KOPT-K1 (cell line): ENCODE measurements around the gene CCAR1.
"Not testable (repeated sequence)": the region's sequence is repeated elsewhere in the genome, so short reads cannot be mapped to it uniquely, and the experiment has no call there.

Source experiments
- H3K27ac ChIP-seq: fragments of 200-600 bp; sonication (generic); 2 replicates; pipeline ENCODE4 v1.5.1; 2016; ENCODE audit warnings: antibody characterized with exemption, mild to moderate bottlenecking, low read depth, low read length; ENCODE audit not compliant: poor library complexity, severe bottlenecking
- H3K36me3 ChIP-seq: fragments of 200-600 bp; sonication (generic); 2 replicates; pipeline ENCODE4 v1.5.1; 2017; ENCODE audit warnings: antibody characterized with exemption, mild to moderate bottlenecking, low read length, moderate library complexity; ENCODE audit not compliant: insufficient read depth
- H3K9me3 ChIP-seq: fragments of 200-600 bp; sonication (generic); 2 replicates; pipeline ENCODE4 v1.5.1; 2017; ENCODE audit warnings: antibody characterized with exemption, low read length, mild to moderate bottlenecking; ENCODE audit not compliant: insufficient read depth, poor library complexity, severe bottlenecking

The CCAR1 gene

DNA sequence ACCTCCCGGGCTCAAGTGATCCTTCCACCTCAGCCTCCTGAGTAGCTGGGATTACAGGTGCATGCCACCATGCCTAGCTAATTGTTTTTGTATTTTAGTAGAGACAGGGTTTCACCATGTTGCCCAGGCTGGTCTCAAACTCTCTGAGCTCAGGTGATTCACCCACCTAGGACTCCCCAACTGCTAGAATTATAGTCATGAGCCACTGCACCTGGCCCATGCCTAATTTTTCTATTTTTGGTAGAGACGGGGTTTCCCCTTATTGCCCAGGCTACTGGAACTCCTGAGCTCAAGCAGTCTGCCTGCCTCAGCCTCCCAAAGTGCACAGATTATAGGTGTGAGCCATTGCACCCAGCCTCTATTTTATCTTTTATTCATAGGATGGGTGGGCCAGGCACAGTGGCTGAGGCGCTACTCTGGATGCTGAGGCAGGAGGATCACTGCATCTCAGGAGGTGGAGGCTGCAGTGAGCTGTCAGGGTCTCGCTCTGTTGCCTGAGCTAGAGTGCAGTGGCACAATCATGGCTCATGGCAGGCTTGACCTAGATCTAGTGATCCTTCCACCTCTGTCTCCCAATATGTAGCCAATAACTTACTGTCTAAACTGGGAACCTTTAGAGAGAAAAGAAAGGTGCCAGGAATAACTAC, 75.0 kb downstream of the CCAR1 start:
- Histone ChIP-seq H3K36me3 (peaks cover 75% of the 10 kb centered on the region), H3K27ac (no peak overlapping the region), H3K9me3 (no peaks in the 10 kb centered on the region)

DNA sequence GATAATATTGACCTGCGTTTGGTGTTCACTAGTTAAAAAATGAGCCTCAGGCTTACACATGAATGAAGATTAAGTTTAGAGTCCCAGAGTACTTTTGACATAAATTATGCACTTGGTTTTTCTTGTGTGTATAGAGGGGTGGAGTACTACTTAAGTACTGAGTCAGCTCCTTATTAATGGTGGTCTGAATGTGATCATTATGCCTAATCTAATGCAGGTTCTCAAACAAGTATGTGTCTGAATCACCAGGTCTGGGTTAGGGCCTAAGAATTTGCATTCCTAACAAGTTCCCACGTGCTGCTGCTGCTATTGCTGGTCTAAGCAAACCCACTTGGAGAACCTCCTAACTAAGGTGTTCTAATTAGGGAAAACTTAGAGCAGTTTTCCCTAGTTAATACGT, 75.6 kb downstream of the CCAR1 start:
- no peaks in the 10 kb centered on the region for H3K9me3 ChIP-seq
- peaks cover 70% of the 10 kb centered on the region for H3K36me3 ChIP-seq
- no peak overlapping the region for H3K27ac ChIP-seq

DNA sequence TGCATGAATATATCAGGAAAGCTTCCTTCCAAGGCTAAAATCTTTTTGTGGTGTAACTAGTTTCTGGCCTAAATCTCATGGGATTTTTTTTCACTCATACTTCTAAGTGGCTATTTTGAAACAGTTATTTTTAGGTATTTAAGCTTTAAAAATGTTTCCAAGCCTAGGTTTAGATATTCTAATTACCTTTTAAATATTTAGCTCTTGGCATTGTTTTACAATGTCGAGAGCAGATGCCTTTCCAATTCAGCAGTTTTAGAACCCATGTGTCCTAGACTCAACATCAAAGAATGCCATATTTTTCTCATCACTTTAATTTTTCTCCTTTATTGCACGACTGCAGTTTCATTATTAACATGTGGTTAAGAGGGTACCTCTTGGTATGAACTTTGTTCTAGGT, 79.2 kb downstream of the CCAR1 start:
- Histone ChIP-seq H3K9me3 (no peaks in the 10 kb centered on the region), H3K27ac (no peak overlapping the region), H3K36me3 (peaks cover 34% of the 10 kb centered on the region)

DNA sequence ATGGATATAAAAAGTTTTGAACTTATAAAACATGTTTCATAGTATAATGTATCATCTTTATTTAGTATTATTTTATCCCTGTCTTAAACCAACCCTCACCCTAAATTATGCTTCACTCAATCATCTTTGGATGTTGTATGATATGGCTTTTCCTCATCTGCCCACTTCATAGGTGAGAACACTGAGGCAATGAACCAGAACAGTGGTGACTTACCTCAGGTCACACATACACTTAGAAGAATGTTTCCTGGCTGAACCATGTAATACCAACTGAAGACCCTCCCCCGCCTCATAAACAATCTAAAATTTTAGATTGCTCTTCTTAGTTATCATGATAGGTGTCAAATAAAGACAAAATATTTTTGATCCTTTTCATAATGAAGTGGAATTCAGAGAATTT, 83.7 kb downstream of the CCAR1 start:
- H3K9me3 ChIP-seq: no peaks in the 10 kb centered on the region
- no peaks in the 10 kb centered on the region for H3K36me3 ChIP-seq
- H3K27ac ChIP-seq: no peak overlapping the region

DNA sequence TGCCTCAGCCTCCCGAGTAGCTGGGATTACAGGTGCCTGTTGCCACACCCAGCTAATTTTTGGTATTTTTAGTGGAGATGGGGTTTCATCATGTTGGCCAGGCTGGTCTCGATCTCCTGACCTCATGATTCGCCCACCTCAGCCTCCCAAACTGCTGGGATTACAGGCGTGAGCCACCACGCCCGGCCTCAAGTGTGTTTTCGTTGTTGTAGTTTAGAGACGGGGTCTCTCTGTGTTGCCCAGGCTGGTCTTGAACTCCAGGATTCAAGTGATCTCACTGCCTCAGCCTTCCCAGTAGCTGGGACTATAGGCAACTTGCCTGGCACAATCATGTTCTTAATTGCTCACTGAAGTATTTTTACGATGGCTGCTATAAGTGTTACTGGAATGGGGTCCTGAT, 89.8 kb downstream of the CCAR1 start:
- H3K36me3 ChIP-seq, H3K9me3 ChIP-seq, H3K27ac ChIP-seq: not testable (repeated sequence)

DNA sequence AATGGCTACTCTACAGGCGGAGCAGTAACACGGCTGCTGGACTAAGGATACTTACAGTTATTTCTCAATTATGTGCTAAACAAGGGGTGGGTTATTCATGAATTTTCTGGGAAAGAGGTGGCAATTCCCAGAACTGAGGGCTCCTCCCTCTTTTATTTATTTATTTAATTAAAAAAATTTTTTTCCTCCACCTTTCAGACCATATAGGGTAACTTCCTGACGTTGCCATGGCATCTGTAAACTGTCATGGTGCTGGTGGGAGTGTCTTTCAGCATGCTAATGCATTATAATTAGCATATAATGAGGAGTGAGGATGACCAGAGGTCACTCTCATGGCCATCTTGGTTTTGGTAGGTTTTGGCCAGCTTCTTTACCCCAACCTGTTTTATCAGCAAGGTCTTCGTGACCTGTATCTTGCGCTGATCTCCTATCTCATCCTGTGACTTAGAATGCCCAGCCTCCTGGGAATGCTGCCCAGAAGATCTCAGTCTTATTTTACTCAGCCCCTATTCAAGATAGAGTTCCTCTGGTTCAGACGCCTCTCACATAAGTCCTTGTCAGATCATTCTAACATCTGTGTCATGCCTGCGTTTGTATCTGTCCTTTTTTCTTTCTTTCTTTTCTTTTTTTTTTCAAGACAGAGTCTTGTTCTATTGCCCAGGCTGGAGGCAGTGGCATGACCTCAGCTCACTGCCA, 90.4 kb downstream of the CCAR1 start:
- Histone ChIP-seq H3K9me3 (no peaks in the 10 kb centered on the region), H3K27ac (no peak overlapping the region), H3K36me3 (no peaks in the 10 kb centered on the region)

DNA sequence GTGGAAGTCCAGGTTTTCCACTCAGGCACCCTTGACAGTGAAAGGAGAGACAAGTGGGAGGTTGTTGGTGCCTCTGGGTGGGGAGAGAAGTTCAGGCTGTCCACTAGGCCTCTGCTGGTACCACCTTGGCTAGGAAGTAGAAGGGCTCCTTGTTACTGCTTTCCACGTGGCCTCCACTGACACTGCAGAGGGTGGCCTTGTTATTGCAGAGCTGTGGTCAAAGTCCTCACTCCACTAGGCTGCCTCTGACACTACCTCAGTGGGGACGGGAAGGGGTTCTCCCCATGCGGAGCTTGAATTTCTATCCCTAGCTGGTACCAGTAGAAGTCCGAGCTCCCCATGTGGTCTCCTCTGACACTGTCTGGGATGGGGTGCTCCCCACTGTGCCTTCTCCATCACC, 91.4 kb downstream of the CCAR1 start:
- Histone ChIP-seq H3K36me3 (no peaks in the 10 kb centered on the region), H3K9me3 (no peaks in the 10 kb centered on the region), H3K27ac (no peak overlapping the region)

DNA sequence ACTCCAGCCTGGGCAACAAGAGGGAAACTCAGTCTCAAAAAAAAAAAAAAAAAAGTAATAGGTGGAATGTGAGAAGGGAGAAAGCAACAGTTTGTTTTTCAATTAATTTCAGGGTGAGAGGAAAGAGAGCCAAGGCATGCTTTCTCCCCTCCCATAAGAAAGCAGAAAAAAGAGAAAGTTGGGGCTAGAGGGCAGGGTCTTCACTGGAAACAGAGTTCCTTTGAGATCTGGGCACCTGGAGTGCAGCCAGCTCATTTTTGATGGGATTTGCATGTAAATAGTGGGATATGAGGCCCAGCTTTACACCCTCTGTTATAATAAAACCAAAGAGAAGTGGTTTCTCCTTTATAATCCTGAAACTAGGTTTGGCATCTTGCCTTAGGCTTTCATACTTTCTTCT, 92.5 kb downstream of the CCAR1 start:
- H3K36me3 ChIP-seq: no peaks in the 10 kb centered on the region
- H3K9me3 ChIP-seq: no peaks in the 10 kb centered on the region
- H3K27ac ChIP-seq: no peak overlapping the region

DNA sequence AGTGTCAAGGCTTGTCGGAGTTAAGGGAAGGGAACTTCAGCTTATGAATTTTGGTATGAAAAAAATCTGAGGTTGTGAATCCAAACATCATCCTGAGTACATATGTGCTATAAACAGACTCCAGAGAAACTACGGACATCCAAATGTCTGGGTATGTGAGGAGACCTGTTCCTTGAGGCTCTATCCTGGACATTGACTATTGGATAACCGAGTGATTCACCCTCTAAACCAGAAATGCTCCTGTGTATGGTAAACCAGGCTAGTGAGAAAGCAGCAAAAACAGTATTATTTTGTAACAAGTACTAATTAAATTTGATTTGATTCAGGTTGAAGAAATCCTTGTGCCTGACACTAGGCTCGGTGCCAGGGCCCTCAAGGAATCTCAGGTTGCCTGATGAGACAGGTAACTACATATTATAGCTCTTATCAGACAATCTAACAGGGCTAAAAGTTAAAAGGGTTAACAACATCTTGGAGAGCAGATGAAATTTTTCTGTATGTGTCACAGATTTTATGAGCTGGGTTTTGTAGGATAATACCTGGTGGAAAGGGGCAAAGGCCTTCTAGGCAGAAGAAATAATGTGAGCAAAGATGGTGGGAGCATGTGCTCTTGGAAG, 95.9 kb downstream of the CCAR1 start:
- Histone ChIP-seq H3K27ac (no peak overlapping the region), H3K9me3 (no peaks in the 10 kb centered on the region), H3K36me3 (no peaks in the 10 kb centered on the region)

DNA sequence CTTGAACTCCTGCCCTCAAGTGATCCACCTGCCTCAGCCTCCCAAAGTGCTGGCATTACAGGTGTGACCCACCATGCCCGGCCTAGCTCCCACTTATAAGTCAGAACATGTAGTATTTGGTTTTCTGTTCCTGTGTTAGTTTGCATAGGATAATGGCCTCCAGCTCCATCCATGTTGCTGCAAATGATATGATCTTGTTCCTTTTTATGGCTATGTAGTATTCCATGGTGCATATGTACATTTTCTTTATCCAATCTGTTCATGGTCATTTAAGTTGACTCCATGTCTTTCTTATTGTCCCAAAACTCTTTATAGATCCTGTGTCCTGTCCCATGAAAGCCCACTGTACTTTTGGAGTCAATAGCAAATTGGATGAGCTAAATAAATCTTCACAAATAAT, 99.3 kb downstream of the CCAR1 start:
- not testable (repeated sequence) for H3K27ac ChIP-seq, H3K36me3 ChIP-seq, H3K9me3 ChIP-seq

DNA sequence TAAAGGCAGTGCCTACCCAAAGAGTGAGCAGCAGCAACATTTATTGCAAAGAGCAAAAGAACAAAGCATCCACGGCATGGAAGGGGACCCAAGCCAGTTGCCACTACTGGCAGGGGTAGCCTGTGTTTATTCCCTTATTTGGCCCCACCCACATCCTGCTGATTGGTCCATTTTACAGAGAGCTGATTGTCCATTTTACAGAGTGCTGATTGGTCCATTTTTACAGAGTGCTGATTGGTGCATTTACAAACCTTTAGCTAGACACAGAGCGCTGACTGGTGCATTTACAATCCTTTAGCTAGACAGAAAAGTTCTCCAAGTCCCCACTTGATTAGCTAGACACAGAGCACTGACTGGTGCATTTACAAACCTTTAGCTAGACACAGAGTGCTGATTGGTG, 101.6 kb downstream of the CCAR1 start:
- not testable (repeated sequence) for H3K9me3 ChIP-seq, H3K27ac ChIP-seq, H3K36me3 ChIP-seq

DNA sequence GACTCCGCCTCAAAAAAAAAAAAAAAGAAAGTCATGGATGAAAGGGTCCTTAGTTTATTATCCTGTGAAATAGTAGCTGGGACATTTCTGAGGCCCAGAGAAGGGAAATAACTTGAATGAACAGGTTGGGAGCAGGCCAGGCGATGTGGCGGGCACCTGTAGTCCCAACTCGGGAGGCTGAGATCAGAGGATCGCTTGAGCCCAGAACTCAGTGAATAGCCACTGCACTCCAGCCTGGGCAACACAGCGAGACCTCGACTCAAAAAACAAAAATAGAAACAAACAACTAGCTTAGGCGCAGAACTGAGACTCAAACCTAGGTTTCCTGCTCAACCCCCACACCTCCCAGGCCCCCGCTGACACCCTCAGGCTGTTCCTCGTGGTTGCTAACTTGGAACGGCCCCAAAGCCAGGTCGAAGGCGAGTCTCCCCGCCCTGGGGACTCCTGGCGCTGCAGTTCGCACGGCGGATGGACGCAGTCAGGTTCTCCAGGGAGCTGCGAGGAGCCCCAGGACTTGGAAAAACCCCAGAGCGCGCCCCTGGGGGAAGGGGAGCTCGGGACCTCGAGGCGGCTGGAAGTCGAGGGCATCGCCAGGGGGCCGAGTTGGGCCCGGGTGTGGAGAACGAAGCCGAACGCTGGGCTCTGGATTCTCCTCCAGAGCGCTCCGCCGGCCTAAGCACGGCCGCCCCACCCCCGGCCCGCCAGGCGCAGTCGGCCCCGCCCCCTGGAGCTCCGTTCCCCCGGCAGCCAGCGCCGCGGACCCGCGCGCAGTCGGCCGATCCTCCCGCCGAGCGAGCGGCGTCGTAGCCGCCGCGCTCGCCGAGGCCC, 105.9 kb downstream of the CCAR1 start, which contains the start of gene STOX1:
STOX1 (plus strand) TSS at position 768 of the 828 bp plus-strand sequence. CDS start 93 bp downstream, outside the sequence.
- H3K9me3 ChIP-seq: no peaks in the 10 kb centered on the region
- peak within 1 kb of the TSS; percentile 65 for H3K27ac ChIP-seq
- no peaks in the 10 kb centered on the region for H3K36me3 ChIP-seq

DNA sequence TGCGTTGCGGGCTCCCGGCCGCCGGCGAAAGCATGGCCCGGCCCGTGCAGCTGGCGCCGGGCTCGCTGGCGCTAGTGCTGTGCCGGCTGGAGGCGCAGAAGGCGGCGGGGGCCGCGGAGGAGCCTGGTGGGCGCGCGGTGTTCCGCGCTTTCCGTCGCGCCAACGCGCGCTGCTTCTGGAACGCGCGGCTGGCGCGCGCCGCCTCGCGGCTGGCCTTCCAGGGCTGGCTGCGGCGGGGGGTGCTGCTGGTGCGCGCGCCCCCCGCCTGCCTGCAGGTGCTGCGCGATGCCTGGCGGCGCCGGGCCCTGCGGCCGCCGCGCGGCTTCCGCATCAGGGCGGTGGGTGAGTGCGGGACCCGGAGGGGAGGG, 106.5 kb downstream of the CCAR1 start:
- not testable (repeated sequence) for H3K36me3 ChIP-seq, H3K9me3 ChIP-seq
- peak overlapping the region; percentile 65 for H3K27ac ChIP-seq

DNA sequence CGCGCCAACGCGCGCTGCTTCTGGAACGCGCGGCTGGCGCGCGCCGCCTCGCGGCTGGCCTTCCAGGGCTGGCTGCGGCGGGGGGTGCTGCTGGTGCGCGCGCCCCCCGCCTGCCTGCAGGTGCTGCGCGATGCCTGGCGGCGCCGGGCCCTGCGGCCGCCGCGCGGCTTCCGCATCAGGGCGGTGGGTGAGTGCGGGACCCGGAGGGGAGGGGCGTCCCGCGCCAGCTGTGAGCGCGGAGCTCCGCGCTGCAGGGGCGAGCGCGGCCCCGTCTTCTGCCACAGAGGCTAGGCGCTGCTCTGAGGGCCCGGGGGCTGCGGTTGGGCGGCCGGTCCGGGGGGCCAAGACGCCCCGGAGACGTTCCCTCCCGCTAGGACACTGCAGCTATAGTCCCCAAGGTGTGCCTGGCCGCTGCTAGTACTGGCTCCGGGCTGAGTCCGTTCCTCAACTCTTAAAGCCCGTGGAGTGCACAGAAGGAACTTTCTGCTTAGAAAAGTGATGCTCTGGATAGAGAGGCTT, 107.1 kb downstream of the CCAR1 start:
- H3K27ac ChIP-seq, H3K36me3 ChIP-seq, H3K9me3 ChIP-seq: not testable (repeated sequence)

DNA sequence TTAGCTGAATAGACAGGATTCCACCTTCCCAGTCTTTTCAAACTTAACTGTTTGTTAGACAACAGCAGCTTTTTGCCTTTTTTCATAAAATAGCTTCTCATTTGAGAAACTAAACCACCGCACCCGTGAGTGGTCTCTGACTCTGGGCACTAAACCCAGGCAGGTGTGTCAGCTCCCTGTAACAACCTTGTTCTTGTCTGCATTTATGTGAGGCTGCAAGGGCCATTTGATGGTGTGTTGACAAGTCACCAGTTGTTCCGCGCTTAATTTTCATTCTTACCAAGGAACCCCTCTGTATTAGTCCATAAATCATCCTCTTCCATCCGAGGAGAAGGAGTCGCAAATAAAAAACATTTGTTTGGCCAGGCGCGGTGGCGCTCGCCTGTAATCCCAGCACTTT, 107.8 kb downstream of the CCAR1 start:
- Histone ChIP-seq H3K36me3 (no peaks in the 10 kb centered on the region), H3K9me3 (no peaks in the 10 kb centered on the region), H3K27ac (no peak overlapping the region)
